Stimulated activated CD4-positive, alpha-beta T cell treated with anti-CD3 and anti-CD28 coated beads, Interleukin-12 subunit alpha, Interleukin-12 subunit beta, amount 100 ng/mL, for 24 hours (primary cell): Measurements from ENCODE around the gene GLS2.
"Not testable (repeated sequence)": the region's sequence is repeated elsewhere in the genome, so short reads cannot be mapped to it uniquely, and the experiment has no call there.

Experiments used
- DNase-seq, 2 experiments: peaks; one replicate each; pipeline ENCODE4 v3.0.0-alpha.2; 2020; ENCODE audit warnings: low read depth in 2 of 2

Gene GLS2

DNA sequence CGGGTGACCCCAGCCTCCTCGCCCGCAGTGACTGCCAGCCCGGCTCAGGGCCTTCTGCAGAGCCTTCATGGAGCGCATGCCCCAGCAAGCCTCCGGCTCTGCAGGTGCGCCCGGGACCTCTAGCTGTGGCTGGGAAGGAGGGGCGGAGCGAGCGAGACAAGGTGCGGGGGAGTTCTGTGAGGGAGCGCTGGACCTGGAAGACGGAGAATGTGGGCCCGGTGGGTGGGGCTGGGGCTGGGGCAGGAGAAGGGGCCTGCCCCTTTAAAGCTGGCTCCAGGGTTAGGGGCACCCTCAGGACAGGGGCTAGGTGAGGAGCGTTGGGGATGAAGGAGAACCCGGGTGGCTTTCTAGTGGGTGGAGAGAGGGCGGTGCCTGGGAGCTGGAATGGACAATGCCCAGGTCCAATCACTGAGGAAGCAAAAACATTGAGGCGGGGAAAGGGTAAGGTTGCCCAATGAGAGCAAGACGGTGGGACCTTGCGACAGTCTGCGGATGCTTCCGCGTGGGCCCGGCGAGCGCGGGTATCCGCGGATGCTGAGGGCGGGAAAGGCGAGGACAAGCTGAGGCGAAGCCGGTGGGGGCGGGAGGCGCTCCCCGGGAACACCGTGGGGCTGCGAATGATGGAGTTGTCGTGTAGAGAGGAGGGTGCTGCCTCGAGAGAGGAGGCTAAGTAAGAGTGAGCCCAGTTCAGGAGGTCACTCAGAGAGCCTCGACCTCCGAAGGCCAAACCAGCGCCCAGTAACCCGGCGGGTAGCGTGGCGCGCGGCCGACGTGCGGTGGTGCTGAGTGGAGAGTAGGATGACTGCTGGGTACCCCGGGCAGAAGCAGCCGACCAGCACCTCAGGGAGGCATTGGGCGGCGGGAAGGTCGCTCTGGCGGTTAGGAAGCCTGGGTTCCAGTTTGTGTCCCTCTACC, at the start of gene GLS2:
TSS of gene GLS2 (minus strand) at position 121 of the 915 bp plus-strand sequence. CDS start at position 78, 43 bp downstream.
- DNase-seq, result peak; percentile 47 to 53

DNA sequence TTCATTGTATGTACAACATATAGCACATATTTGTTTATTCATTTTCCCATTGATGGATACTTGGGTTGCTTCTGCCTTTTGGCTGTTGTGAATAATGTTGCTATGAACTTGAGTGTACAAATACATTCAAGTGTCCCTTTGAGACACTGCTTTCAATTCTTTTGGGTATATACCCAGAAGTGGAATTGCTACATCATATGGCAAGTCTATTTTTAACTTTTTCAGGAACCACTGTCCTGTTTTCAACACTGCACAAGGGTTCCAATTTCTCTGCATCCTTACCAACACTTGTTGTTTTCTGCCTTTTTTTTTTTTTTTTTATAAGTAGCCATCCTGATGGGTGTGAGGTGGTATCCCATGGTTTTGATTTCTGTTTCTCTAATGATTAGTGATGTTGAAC, 49.6 kb upstream of the GLS2 start:
- DNase-seq, result no peak

DNA sequence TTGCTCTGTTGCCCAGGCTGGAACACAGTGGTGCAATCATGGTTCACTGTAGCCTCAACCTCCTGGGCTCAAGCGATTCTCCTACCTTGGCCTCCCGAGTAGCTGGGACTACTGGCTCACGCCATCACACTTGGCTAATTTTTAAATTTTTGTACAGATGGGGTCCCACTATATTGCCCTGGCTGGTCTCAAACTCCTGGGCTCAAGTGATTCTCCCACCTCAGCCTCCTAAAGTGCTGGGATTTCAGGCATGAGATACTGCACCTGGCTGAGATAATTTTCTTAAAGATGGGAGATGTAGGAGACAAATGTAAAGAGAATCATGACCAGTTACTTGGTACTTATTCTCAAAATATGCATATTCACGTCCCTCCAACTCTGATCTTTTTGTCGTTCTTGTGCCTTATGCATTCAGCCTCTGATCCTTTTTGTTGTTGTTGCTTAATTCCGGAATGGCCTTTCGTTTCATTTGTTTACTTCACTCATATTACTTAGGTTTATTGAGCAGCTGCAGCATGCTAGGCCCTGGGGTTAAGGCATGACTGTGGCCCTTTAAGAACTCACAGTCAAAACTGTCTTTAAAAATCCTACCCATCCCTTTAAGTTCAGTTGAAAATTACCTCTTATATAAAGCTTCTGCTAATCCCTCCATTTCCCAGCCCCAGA, 42.6 kb upstream of the GLS2 start:
- no peak for DNase-seq

DNA sequence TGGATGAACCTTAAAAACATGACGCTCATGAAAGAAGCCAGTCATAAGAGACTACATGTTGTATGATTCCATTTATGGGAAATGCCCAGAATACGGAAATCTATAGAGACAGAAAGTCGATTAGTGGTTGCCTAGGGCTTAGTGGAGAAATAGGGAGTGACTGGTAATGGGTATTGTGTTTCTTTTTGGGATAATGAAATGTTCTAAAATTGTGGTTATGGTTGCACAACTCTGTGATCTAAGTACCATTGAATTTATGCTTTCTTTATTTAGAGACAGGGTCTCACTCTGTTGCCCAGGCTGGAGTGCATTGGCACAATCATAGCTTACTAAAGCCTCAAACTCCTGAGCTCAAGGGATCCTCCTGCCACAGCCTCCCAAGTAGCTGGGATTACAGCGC, 41.7 kb upstream of the GLS2 start:
- DNase-seq, result no peak

DNA sequence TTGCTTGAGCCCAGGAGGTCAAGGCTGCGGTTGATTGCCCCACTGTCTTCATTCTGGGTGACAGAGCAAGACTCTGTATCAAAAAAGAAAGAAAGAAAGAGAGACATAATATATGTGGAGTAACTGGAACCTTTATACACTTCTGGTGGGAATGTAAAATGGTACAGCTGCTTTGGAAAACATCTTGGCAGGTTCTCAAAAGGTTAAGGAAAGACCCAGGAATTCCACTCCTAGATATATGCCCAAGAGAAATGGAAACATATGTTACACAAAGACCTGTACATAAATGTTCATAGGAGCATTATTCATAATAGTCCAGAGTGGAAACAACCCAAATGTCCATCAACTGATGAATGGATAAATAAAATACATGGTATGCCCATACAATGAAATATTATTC, 40.9 kb upstream of the GLS2 start:
- no peak for DNase-seq

GRCh38 chr12:56522411-56523193, 34.6 kb upstream of the GLS2 start:
- no peak for DNase-seq

DNA sequence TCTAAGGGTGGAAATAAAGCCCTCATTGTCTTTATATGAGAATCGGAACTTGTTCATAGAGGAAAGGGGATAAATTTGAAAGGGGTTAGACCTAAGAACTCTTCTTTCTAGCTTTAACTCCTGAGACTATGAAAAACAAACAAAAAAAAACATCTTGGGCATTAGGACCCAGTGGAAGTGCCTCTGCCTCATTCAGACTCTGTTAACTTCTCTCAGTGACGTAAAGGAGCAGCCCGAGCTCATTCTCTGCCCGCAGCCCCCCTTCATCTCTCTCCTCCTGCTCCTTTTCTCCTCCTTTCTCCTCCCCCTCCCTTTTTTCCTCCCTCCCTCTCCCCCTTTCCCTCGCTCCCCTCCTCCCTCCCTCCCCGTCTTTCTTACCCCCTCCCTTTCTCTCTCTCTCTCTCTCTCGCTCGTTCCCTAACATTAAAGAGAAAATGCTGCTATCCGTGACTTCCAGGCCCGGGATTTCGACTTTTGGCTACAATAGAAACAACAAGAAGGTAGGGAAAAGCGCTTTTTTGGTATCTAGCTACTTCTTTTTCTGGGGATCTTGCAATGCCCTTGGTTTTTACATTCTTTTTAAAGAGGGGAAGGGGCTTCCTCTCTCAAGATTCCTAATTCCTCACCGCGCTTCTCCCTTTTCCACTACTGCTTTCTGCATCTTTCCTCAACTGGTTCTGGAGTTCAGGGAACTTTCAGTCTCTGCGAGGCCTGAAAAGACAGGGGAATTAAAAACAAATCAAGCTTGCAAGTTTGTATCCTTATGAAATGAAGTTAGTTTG, 33.8 kb upstream of the GLS2 start, which contains the start of gene RBMS2:
TSS of gene RBMS2 (plus strand) at position 231 of the 782 bp plus-strand sequence. CDS start at position 435, 204 bp downstream.
- DNase-seq, result no peak

DNA sequence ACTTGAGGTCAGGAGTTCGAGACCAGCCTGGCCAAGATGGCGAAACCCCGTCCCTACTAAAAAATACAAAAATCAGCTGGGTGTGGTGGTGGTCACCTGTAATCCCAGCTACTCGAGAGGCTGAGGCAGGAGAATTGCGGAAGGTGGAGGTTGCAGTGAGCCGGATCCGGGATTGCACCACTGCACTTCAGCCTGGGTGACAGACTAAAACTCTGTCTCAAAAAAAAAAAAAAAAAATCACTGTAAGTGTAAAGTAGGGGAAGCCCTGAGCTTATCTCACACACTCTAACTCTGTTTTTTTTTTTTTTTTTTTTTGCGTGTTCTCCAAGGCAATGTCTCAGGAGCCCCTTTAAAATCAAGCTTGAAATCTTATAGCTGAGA, 33.2 kb upstream of the GLS2 start:
- no peak for DNase-seq

DNA sequence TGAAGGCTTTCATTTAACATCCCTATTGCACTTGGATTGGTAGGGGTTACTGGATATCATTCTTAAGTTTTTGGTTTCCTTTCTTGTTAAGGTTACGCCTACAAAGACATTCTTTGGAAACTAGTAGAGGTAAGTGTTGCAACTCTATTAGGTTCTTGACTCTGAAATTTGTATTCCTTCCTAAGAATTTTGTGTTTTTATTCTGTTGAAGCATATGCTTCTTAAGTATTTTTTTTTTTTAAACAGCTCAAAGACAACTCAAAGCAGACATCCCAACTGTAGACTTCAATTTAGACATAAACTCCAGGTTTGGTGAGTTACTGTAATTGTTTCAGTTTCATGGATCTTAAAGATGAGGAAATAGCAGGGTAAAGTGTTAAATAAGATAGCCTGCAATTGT, 32.5 kb upstream of the GLS2 start:
- DNase-seq, result no peak

DNA sequence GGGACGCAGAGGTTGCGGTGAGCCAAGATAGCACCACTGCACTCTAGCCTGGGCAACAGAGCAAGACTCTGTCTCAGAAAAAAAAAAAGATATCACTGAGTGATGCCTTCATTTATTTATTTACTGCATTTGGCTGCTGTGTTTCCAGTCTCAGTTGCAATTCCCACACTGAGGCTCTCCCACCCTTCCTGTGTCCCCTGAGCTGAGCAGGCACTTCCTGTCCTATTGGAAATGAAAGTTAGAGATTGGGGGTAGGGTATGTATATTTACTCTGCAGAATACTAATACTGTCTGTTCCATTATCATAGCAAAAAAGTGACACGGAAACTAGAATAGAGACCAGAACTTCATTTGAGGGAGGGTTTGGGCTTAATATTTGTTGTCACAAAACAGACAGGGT, 32.1 kb upstream of the GLS2 start:
- no peak for DNase-seq

GRCh38 chr12:56518570-56518969, 30.6 kb upstream of the GLS2 start:
- no peak for DNase-seq

- no peak for DNase-seq
These were observed 29.9 kb upstream of the GLS2 start for GRCh38 chr12:56517854-56518253.

GRCh38 chr12:56514014-56514318, 26.0 kb upstream of the GLS2 start:
- not testable (repeated sequence) for DNase-seq

DNA sequence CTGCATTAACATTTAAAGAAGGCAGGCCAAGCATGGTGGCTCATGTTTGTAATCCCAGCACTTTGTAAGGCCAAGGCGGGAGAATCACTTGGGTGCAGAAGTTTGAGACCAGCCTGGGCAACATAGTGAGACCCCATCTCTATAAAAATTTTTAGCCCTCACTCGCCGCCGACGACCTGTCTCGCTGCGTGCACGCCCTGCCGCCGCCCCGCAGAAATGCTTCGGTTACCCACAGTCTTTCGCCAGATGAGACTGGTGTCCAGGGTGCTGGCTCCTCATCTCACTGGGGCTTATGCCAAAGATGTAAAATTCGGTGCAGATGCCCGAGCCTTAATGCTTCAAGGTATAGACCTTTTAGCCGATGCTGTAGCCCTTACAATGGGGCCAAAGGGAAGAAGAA, 22.8 kb upstream of the GLS2 start:
- no peak for DNase-seq

DNA sequence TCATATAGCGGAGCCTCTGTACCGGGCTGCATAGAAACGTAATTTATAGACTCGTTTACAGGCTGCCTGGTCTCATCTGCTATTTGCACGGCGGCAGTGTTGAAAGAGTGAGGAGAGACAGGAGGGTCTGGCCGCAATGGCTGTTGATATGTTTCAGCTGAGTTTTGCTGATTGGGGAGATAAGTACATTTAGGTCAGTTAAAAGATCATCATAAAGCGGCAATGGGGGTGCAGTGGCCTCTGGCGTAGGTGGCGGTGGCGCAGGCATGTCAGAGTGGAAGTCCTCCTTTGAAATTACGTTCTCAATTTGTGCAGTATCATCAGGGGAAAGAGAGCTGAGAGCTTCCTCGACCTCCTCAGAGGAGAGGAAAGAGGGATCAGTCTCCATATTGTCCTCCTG, 11.9 kb upstream of the GLS2 start:
- DNase-seq, result not testable (repeated sequence)

DNA sequence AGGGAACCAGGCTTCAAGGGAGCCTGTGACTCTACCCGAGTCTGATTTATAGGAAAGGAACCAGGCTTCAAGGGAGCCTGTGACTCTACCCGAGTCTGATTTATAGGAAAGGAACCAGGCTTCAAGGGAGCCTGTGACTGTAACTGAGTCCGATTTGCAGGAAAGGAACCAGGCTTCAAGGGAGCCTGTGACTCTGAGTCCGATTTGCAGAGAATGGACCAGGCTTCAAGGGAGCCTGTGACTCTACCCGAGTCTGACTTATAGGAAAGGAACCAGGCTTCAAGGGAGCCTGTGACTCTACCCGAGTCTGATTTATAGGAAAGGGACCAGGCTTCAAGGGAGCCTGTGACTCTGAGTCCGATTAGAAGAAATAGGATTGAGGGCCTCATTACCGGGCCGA, 11.5 kb upstream of the GLS2 start:
- not testable (repeated sequence) for DNase-seq

GRCh38 chr12:56498126-56498902, 10.4 kb upstream of the GLS2 start:
- DNase-seq, result not testable (repeated sequence)

DNA sequence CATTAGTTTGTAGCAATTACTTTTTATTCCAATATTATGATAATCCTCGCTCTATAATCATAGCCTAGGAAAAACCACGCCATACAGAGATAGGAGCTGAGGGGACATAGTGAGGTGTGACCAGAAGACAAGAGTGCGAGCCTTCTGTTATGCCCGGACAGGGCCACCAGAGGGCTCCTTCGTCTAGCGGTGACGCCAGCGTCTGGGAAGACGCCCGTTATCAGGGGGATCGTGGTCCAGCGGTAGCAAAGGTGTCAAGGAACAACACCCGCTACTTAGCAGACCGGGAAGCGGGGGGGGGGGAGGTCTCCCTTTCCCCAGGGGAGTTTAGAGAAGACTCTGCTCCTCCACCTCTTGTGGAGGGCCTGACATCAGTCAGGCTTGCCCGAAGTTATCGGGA, 8.7 kb upstream of the GLS2 start:
- DNase-seq, result peak; percentile 28 to 66

DNA sequence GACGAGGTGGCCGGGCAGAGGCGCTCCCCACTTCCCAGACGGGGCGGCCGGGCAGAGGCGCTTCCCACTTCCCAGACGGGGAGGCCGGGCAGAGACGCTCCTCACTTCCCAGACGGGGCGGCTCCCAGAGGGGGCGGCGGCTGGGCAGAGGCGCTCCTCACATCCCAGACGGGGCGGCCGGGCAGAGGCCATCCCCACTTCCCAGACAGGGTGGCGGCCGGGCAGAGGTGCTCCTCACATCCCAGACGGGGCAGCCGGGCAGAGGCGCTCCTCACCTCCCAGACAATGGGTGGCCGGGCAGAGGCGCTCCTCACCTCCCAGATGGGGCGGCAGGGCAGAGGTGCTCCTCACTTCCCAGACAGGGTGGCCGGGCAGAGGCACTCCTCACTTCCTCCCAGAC, 6.5 kb upstream of the GLS2 start:
- DNase-seq, result not testable (repeated sequence)

- DNase-seq, result not testable (repeated sequence)
These were observed 6.1 kb upstream of the GLS2 start for GRCh38 chr12:56494106-56494415.
